ENCODE data around the gene VTN.

The VTN gene

GRCh38 chr17:28320215-28321061 is 49.7 kb downstream of the VTN start:
- DNase-seq (ENCODE audit: low read depth in 2 of 2): no peak

- no peak for DNase-seq (ENCODE audit: low read depth in 2 of 2)
Measured at GRCh38 chr17:28319598-28319935, 50.5 kb downstream of the VTN start.

- peak; percentile 89 to 91 for DNase-seq (ENCODE audit: low read depth in 2 of 2)
Measured at GRCh38 chr17:28318759-28319597, 51.1 kb downstream of the VTN start, which contains the start of gene TMEM97. TMEM97 (plus strand) TSS chr17:28319200; CDS start chr17:28319240, 40 bp downstream.

- no peak for DNase-seq (ENCODE audit: low read depth in 2 of 2)
Measured at GRCh38 chr17:28317966-28318758, 51.9 kb downstream of the VTN start.

All from stimulated activated CD8-positive, alpha-beta memory T cell treated with anti-CD3 and anti-CD28 coated beads, Interleukin-15, amount 100 ng/mL, for 4 hours (primary cell).